Left ventricle myocardium inferior (tissue), 1 donor: ENCODE data around the gene HBEGF. TPM values are rescaled to one million over a fixed set of nuclear protein-coding genes. Genes with fewer than 3 reads are reported as not detected.
A peak's percentile ranks its signal among the peaks of the same experiment; 100 is the strongest.

Experiments used
- DNase-seq: peaks from one replicate; pipeline ENCODE4 v3.0.0-alpha.2; 2020
- H3K27ac ChIP-seq: fragments of 200-600 bp; replicated peaks from 2 replicates; pipeline ENCODE4 v1.8.0; 2021
- H3K27me3 ChIP-seq: fragments of 200-600 bp; 2 replicates; pipeline ENCODE4 v1.8.0; 2021; ENCODE audit warnings: low read depth
- H3K36me3 ChIP-seq: fragments of 200-600 bp; 2 replicates; pipeline ENCODE4 v1.8.0; 2021
- H3K4me1 ChIP-seq: fragments of 200-600 bp; 2 replicates; pipeline ENCODE4 v1.8.0; 2021
- H3K4me3 ChIP-seq: fragments of 200-600 bp; 2 replicates; pipeline ENCODE4 v1.8.0; 2021; ENCODE audit warnings: mild to moderate bottlenecking, moderate library complexity
- H3K9me3 ChIP-seq: fragments of 200-600 bp; replicated peaks from 2 replicates; pipeline ENCODE4 v1.8.0; 2021
- intact Hi-C: fragments of 100-400 bp; cut with micrococcal nuclease; formaldehyde crosslinking; loops from one replicate; pipeline ENCODE4 v1.11.0; 2022
- total RNA-seq: library from RNA; stranded (reverse); fragmentation: NEBNext Ultra II Directional; extraction: Animal tissue kit (Norgen Biotek cat#: 25700); gene quantifications from one replicate; pipeline ENCODE4 v1.2.1, GENCODE V29; 2021
- TF ChIP-seq, protein P1 (sequence below): fragments of 200-600 bp; IDR thresholded peaks from 2 replicates; pipeline ENCODE4 v1.8.0; 2021; ENCODE audit warnings: antibody characterized with exemption, mild to moderate bottlenecking, borderline replicate concordance
- donor health status: DM: no; HTN: yes; CAD: no; lungs with severe emphysema.

The HBEGF gene
- total RNA-seq, 1 donor from 2014 or later = 27.2 TPM

GRCh38 chr5:140312067-140312790 is 34.2 kb downstream of the HBEGF start:
- H3K4me3 ChIP-seq = peak overlapping the region; percentile 29
- TF ChIP-seq, protein P1, sequence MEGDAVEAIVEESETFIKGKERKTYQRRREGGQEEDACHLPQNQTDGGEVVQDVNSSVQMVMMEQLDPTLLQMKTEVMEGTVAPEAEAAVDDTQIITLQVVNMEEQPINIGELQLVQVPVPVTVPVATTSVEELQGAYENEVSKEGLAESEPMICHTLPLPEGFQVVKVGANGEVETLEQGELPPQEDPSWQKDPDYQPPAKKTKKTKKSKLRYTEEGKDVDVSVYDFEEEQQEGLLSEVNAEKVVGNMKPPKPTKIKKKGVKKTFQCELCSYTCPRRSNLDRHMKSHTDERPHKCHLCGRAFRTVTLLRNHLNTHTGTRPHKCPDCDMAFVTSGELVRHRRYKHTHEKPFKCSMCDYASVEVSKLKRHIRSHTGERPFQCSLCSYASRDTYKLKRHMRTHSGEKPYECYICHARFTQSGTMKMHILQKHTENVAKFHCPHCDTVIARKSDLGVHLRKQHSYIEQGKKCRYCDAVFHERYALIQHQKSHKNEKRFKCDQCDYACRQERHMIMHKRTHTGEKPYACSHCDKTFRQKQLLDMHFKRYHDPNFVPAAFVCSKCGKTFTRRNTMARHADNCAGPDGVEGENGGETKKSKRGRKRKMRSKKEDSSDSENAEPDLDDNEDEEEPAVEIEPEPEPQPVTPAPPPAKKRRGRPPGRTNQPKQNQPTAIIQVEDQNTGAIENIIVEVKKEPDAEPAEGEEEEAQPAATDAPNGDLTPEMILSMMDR = no peak
- H3K36me3 ChIP-seq = no peaks in the 10 kb centered on the region
- intact Hi-C loops = no loop called here
- peak overlapping the region; percentile 87 for H3K27ac ChIP-seq
- no peak for DNase-seq
- H3K9me3 ChIP-seq = no peaks in the 10 kb centered on the region
- no peaks in the 10 kb centered on the region for H3K27me3 ChIP-seq
- H3K4me1 ChIP-seq = peaks cover 41% of the 10 kb centered on the region

GRCh38 chr5:140311011-140311467 is 35.4 kb downstream of the HBEGF start:
- Histone ChIP-seq H3K27ac (peak overlapping the region; percentile 87), H3K4me3 (no peak overlapping the region), H3K9me3 (no peaks in the 10 kb centered on the region), H3K27me3 (no peaks in the 10 kb centered on the region), H3K4me1 (peaks cover 41% of the 10 kb centered on the region), H3K36me3 (no peaks in the 10 kb centered on the region)
- TF ChIP-seq, protein P1 = no peak
- intact Hi-C loops = no loop called here
- DNase-seq = no peak

GRCh38 chr5:140310434-140310833 is 36.0 kb downstream of the HBEGF start:
- no peaks in the 10 kb centered on the region for H3K27me3 ChIP-seq
- no peak overlapping the region for H3K4me3 ChIP-seq
- peak overlapping the region; percentile 87 for H3K27ac ChIP-seq
- peaks cover 41% of the 10 kb centered on the region for H3K4me1 ChIP-seq
- no peaks in the 10 kb centered on the region for H3K9me3 ChIP-seq
- intact Hi-C loops = no loop called here
- H3K36me3 ChIP-seq = no peaks in the 10 kb centered on the region
- TF ChIP-seq, protein P1 = no peak
- DNase-seq = no peak

DNA sequence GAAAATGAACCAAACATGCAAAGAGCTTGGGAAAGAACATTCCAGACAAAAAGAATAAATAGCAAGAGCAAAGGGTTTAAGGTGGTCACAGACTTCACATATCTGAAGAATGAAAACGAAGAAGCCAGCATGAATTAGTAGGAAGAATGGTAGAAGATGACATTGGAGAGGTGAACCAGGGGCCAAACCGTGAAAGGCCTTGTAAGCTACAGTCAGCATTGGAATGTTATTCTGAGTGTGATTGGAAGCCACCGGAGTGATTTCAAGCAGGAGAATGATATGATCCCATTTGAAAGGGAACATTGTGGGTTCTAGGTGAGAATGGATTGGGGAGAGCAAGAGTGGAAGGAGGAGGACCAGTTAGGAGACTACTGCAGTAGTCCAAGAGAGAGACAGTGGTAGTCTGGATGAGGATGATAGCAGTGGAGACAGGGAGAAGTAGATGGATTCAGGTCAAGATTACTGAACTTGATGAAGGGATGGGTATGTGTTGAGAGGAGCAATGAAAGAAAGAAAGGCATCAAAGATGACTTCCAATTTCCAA is 36.6 kb downstream of the HBEGF start:
- peaks cover 41% of the 10 kb centered on the region for H3K4me1 ChIP-seq
- no peak overlapping the region for H3K27ac ChIP-seq
- H3K9me3 ChIP-seq = no peaks in the 10 kb centered on the region
- TF ChIP-seq, protein P1 = no peak
- H3K4me3 ChIP-seq = no peak overlapping the region
- no peak for DNase-seq
- no peaks in the 10 kb centered on the region for H3K36me3 ChIP-seq
- intact Hi-C loops = no loop called here
- H3K27me3 ChIP-seq = no peaks in the 10 kb centered on the region

- intact Hi-C loops = no loop called here
- no peaks in the 10 kb centered on the region for H3K9me3 ChIP-seq
- DNase-seq = no peak
Measured at GRCh38 chr5:140305471-140305870, 40.9 kb downstream of the HBEGF start.

More at GRCh38 chr5:140305471-140305870, 40.9 kb downstream of the HBEGF start:
- Histone ChIP-seq H3K27ac (no peak overlapping the region), H3K27me3 (no peaks in the 10 kb centered on the region), H3K36me3 (no peaks in the 10 kb centered on the region), H3K4me1 (peaks cover 39% of the 10 kb centered on the region), H3K4me3 (no peak overlapping the region)
- TF ChIP-seq, protein P1 = no peak
